ENCODE data around the gene SLC17A3.

The SLC17A3 gene

GRCh38 chr6:25874118-25874517 is at the start of gene SLC17A3:
TSS of gene SLC17A3 (minus strand) at chr6:25874243. CDS start at chr6:25868387, 5,856 bp downstream.
- DNase-seq = no peak

DNA sequence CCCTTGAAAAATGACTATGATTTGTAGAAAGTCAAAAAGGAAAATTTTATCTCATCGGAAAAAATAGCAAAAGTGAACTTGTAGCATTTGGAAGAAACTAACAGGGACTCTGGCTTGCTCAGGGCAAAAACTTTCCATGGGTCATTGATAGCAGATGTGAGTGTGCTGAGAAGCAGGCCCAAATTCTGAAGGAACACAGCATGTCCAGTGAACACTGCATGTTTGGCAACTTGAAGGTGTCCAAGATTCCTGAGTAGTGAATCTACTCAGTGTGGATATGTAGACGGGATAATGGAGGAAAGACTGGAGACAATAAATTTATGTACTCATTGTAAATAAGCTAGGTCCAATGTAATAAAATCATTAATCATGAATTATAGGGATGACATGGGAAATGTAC is 48.3 kb upstream of the SLC17A3 start:
- no peak for DNase-seq

GRCh38 chr6:25921525-25922203 is 47.6 kb upstream of the SLC17A3 start:
- DNase-seq = no peak

DNA sequence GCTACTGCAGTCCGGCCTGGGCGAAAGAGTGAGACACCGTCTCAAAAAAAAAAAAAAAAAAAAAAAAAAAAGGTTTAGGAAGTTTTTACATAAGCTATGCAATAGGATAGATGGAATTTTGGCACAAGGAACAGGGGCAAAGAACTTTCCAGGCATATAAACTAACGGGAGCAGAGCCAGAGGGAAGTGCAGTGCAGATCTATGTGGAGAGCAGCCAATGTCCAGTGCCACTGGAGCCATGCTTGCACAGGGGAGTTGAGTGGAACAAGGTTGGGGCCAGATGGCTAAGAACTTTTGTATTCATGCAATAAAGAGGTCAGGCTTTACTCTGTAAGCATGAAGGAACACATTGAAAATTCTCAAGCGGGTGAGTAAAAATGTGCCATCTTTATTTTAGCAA is 45.6 kb upstream of the SLC17A3 start:
- no peak for DNase-seq

DNA sequence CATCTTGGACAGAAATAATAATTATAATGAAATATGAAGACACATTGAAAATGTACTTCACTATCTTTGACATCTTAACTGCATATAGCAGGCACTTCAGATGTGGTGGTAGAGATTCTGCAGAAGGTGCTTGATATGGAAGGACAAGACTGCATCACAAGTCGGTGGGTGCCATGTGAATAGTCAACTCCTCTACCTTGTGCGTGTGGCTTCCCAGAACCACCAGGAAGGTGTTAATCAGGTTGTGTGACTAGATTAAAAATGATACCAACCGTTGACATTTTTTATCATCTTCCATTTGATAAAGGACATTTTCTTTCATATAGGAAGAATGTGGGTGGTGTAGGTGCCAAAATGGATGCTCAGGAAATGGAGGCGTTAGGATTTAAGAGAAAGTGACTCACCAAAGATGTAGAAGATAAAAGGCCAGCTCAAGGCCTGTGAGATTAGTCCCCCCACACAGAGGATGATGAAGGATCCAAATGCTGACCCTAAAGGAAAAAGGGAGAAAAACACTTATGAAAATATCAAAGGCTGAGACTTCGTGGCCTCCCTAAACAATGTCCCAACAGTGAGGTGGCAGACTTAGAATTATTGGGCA is 44.1 kb upstream of the SLC17A3 start:
- peak in 1 of 2 experiments; percentile 35 for DNase-seq

GRCh38 chr6:25916789-25917490 is 42.9 kb upstream of the SLC17A3 start:
- no peak for DNase-seq

- no peak for DNase-seq
These were observed 42.3 kb upstream of the SLC17A3 start for GRCh38 chr6:25916330-25916729.

- no peak for DNase-seq
These were observed 39.7 kb upstream of the SLC17A3 start for GRCh38 chr6:25913741-25914140.

GRCh38 chr6:25911351-25911750 is 37.3 kb upstream of the SLC17A3 start:
- no peak for DNase-seq

DNA sequence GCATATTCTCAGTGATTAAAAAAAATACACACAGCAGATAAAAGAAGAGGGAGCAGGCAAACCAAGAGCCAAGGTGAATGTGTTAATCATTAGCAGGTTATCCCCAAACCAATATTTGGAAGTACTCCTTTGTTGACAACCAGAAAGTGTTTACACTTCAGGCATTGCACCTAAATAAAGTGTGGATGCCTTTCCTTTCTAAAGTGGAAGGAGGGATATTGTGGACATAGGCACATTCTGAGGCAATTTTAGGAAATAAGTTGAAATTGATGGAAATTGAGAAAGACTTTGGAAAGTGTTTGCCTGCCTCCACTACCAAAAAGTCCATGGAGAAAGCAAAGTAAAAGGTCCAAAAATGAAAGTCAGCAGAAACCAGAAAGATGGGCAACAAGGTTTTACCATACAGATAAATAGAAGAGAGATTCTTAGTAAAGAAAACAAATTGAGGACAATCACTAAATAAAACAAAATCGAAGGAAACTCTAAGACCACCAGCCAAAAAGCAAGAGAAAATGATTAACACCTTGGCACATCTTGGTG is 33.5 kb upstream of the SLC17A3 start:
- DNase-seq = no peak

DNA sequence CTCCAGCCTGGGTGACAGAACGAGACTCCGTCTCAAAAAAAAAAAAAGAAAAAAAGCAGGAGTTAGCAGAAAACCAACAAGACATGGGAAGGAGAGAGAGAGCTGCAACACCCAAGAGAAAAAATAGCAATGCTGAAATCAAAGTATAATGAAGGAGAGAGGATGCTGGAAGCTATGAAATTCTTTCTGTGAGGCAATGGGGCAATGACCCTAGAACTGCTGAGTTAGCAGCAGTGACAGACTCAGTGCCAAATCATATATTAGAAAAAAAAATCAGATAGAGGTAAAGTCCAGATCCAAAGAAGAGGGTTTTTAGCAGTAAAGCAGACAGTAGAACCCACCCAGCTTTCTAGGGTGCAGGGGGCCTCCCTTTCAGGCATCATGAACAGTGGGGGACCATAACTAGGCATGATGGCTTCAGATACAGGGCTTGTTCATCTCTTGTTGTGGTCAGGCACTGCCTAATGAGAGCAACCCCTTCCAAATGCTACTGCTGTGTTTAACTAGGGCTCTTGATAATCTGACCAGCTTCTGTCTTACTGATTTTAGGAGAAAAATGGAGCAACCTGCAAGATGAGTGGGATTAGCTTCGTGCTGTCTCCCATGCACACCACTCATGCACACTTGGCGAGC is 29.5 kb upstream of the SLC17A3 start:
- DNase-seq = no peak

DNA sequence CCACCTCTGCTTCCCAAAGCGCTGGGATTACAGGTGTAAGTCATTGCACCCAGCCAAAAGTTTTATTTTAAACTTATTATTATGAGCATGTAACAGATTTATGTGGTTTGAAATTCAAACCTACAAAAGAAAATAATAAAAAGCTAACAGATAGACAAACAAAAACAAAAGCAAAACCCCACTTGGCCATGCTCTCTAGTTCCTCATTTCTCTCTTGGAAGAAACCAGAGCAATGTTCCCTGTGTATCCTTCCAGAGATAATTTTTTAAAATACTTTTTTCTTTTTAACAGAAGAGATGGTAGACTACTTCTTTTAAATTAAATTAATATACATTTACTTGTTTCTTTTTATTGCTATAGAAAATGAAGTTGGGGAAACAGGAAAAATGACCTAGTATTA is 28.0 kb upstream of the SLC17A3 start:
- no peak for DNase-seq

GRCh38 chr6:25900843-25901242 is 26.8 kb upstream of the SLC17A3 start:
- DNase-seq = no peak

DNA sequence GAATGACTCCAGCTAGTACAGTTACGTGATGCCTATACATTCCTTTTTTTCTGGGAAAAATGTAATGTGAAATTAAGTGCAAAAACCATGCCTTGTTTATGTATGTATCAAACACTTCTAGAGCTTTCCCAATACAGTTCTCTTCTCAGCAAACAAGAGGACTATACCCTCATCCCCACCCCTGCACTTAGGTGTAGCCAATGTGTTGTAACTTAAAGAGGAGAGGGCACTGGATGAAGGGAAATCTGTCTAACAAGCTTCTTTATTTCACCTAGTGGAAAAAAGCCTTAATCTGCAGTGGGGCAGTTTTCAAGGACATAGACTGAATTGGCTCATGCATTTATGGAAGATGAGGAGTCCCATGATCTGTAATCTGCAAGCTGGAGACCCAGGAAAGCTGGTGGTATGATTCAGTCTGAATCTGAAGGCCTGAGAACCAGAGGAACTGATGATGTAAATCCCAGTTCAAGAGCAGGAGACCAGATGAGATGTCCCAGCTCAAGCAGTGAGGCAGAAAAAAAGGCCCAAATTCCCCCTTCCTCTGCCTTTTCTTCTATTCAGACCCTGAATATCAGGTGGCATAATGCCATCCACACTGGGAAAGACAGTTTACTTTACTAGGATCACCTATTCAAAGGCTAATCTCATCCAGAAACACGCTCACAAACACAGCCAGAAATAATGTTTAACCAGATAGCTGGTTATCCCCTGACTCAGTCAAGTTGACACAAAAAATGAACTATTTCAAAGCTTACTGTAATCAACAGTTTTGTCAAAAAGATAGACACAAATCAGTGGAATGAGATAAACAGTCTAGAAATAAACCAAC is 25.8 kb upstream of the SLC17A3 start:
- no peak for DNase-seq

- DNase-seq = no peak
These were observed 25.1 kb upstream of the SLC17A3 start for GRCh38 chr6:25899123-25899522.

- no peak for DNase-seq
These were observed 24.4 kb upstream of the SLC17A3 start for GRCh38 chr6:25898289-25898977.

GRCh38 chr6:25896252-25896651 is 22.2 kb upstream of the SLC17A3 start:
- DNase-seq = no peak

- DNase-seq = no peak
These were observed 21.7 kb upstream of the SLC17A3 start for GRCh38 chr6:25895771-25896170.

GRCh38 chr6:25893778-25894177 is 19.7 kb upstream of the SLC17A3 start:
- no peak for DNase-seq

DNA sequence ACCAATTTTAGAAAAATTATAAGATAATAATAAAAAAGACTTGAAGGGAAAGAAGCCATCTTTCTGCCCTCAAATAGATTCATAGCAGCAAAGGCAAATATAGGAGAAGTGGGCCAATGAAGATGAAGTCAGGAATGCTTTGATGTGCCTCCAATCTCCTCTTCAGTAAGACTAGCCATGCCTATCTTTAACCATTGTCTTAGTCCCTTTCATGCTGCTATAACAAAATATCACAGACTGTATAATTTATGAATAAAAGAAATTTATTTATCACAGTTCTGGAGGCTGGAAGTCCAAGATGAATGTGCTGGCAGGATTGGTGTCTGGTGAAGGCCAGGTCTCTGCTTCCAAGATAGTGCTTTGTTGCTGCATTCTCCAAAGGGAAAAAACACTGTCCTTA is 18.8 kb upstream of the SLC17A3 start:
- no peak for DNase-seq

DNA sequence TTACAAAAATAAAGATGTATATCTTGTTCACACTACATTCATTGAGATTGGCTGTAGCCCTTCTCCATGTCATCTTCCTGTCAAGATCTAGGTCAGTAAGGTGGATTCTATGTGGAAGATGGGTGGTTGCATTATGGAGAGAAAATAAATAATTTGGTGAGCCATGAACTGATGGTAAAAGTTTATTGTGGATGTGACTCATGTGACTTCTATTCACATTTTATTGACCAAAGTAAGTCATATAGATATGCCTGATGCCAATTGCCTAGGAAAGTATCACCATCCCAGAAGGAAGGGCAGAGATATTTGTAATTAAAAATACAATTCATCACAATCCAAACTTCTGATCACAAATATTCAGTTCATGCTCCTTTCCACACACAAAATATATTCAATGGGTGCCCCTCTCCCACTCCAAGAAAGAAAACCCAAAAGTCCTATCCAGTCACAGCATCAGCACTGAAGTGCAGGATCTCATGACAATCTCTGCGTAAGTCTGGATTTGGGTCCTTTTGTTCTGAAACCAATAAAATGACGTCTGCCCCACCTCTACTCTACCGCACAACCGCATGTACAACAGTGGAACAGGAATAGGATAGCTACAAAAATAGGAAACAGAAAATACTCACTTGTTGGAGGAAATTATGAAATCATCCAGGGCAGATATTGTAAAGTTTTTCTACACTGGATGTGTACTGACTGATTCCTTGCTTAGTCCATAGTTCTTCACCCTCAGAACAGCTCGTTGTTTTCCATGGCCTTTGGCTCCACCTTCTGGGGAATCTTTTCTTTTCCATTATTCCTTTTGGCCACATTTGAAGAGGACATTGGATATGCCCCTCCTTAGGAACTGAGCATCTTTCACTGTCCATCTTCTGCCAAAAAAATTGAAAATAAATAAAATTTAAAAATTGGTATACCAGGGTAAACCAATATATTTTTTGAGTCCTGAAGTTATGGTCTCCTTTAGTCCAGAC is 16.1 kb upstream of the SLC17A3 start:
- DNase-seq = no peak
